ENCODE measurements around the gene PUSL1. TPM values are rescaled to one million over a fixed set of nuclear protein-coding genes. Genes with fewer than 3 reads are reported as not detected.

The PUSL1 gene
- total and polyA plus RNA-seq, 2 donors (not counting 3 experiments of a cell fraction or from before 2014, with no cell fraction given): 18.8 to 27.3 TPM

GRCh38 chr1:1274299-1274930 is 34.0 kb upstream of the PUSL1 start:
- Histone ChIP-seq H3K9ac (replicated peaks; ENCODE audit: extremely low read depth, insufficient read depth, low read length) (peak overlapping the region; percentile 68), H3K9me3 (replicated peaks; ENCODE audit: control insufficient read depth, insufficient read depth, low read length) (no peaks in the 10 kb centered on the region), H3K36me3 (ENCODE audit: control insufficient read depth in 2 of 2, extremely low read depth in 1 of 2, insufficient read depth in 2 of 2, low read length in 2 of 2) (no peaks in the 10 kb centered on the region), H3K4me3 (replicated peaks in 1 of 3; ENCODE audit: insufficient read depth in 1 of 3, low read depth in 1 of 3, low read length in 3 of 3) (peak overlapping the region; percentile 47 to 72 (median 53)), H4K20me1 (replicated peaks; ENCODE audit: control insufficient read depth, extremely low read depth, insufficient read depth, low read length) (no peaks in the 10 kb centered on the region), H3K4me2 (ENCODE audit: insufficient read depth, low read length) (peak overlapping the region; percentile 71), H3K4me1 (ENCODE audit: control insufficient read depth, extremely low read depth, insufficient read depth, low read length) (peaks cover 24% of the 10 kb centered on the region), H3K79me2 (ENCODE audit: control insufficient read depth, insufficient read depth, low read length) (peaks cover 39% of the 10 kb centered on the region), H3K9me1 (replicated peaks; ENCODE audit: control insufficient read depth, extremely low read depth, insufficient read depth, low read length) (no peaks in the 10 kb centered on the region), H3K27me3 (ENCODE audit: control insufficient read depth in 2 of 2, insufficient read depth in 2 of 2, low read length in 2 of 2) (no peaks in the 10 kb centered on the region), H3K27ac (ENCODE audit: insufficient read depth, low read depth, low read length) (peak overlapping the region; percentile 39), H2AFZ (ENCODE audit: low read depth, low read length) (peak overlapping the region; percentile 89)
- DNase-seq (ENCODE audit: low read depth, low spot score): no peak
- CTCF ChIA-PET: interaction anchor here (1.0 to 2.1 kb wide), 4 partner anchors 14 to 255 kb away, joined by 3 to 11 read pairs (median 5); no protein-coding TSS in a partner anchor
- no peak for FAIRE-seq
- intact Hi-C loops (cut with micrococcal nuclease) (loop anchor here (1.0 to 5.0 kb wide), 3 partner anchors 16 to 262 kb away; partner anchors contain the start of gene ISG15), dilution Hi-C loops (cut with MboI; ENCODE audit: extremely low pct_ligation_motif_present, low sequenced_read_pairs) (no loop called here)
- no peak for TF ChIP-seq EZH2 (IDR thresholded peaks at IDR 0.05; ENCODE audit: borderline replicate concordance, low read depth, low read length, severe bottlenecking)
- TF ChIP-seq GATA2 (IDR thresholded peaks at IDR 0.05; ENCODE audit: insufficient read depth, insufficient read length, low read depth, low read length): no peak
- TF ChIP-seq MAX (IDR thresholded peaks at IDR 0.05; ENCODE audit: insufficient read depth, insufficient read length): no peak
- TF ChIP-seq POLR2AphosphoS5 (IDR thresholded peaks at IDR 0.05; ENCODE audit: insufficient read depth, low read depth, low read length): no peak
- no peak for TF ChIP-seq CTCF (IDR thresholded peaks at IDR 0.05; ENCODE audit: extremely low read depth in 1 of 2, insufficient read depth in 1 of 2, low read depth in 1 of 2, low read length in 2 of 2)
- TF ChIP-seq POLR2A (IDR thresholded peaks at IDR 0.05; ENCODE audit: low read depth, low read length): no peak
- no peak for TF ChIP-seq JUN (IDR thresholded peaks at IDR 0.05; ENCODE audit: borderline replicate concordance, insufficient read depth, insufficient read length, low read depth)
- BruUV-seq (replicated peaks): no TSS peak
- POLR2A ChIA-PET: interaction anchor here (0.6 kb wide), 1 partner anchor 29 kb away, joined by 4 read pairs; no protein-coding TSS in a partner anchor
